ENCODE measurements around the gene RASAL1.

DNA sequence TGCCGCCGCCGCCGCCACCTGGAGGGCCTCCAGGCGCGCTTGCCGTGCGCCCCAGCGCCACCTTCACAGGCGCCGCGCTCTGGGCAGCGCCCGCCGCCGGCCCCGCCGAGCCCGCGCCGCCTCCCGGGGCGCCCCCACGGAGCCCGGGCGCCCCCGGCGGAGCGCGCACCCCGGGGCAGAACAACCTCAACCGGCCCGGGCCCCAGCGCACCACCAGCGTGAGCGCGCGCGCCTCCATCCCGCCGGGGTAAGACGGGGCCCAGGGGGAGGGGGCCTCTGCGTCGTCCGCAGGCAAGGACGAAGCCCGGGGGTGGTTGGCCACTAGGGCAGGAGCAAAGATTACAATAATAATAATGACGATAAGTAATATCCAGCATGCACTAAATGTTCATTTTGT, 57.7 kb downstream of the RASAL1 start:
- TF ChIP-seq POLR2AphosphoS5 (IDR thresholded peaks at IDR 0.05) (no peak), POLR2A (IDR thresholded peaks at IDR 0.05) (no peak)
- TF ChIP-seq, protein P1, sequence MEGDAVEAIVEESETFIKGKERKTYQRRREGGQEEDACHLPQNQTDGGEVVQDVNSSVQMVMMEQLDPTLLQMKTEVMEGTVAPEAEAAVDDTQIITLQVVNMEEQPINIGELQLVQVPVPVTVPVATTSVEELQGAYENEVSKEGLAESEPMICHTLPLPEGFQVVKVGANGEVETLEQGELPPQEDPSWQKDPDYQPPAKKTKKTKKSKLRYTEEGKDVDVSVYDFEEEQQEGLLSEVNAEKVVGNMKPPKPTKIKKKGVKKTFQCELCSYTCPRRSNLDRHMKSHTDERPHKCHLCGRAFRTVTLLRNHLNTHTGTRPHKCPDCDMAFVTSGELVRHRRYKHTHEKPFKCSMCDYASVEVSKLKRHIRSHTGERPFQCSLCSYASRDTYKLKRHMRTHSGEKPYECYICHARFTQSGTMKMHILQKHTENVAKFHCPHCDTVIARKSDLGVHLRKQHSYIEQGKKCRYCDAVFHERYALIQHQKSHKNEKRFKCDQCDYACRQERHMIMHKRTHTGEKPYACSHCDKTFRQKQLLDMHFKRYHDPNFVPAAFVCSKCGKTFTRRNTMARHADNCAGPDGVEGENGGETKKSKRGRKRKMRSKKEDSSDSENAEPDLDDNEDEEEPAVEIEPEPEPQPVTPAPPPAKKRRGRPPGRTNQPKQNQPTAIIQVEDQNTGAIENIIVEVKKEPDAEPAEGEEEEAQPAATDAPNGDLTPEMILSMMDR (IDR thresholded peaks at IDR 0.05) = no peak
